ENCODE data around the gene PYGO2. TPM values are rescaled to one million over a fixed set of nuclear protein-coding genes. Genes with fewer than 3 reads are reported as not detected.
A peak's percentile ranks its signal among the peaks of the same experiment; 100 is the strongest.

Gene PYGO2
- total RNA-seq, 2 experiments from 2014 or later: 44.3 to 47.3 TPM

DNA sequence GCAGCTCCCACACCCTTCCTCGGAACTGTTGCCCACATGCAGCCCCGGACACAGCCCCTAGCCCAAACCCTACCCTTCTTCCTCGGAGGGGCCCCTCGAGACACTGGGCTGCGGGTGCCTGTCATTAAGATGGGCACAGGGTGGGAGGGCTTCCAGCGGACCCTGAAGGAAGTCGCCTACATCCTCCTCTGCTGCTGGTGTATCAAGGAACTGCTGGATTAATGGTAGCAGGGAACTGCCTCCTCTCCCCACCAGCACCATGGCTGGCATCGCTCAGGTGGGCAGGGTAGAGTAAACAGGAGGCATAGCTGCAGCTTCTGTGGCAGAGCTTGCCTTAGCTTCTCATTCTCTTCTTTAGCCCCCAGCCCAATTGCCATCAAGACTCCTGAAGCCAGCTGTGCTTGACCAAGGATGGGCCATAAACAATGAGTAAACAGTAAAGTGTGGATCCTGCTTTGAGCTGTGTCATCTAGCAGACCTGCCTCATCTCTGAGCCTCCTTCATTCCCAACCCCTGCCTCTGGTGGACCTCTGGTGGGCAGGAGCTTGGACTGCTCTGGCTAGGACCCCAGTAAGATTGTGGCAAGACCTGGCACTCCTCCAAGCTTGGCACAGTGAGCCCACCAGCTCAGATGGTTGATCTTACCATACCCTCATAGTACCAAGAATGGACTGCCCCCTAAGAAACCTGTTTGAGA is 32.1 kb upstream of the PYGO2 start, which contains the start of gene LENEP:
LENEP (plus strand) TSS at position 15 of the 697 bp plus-strand sequence; CDS start at position 37, 22 bp downstream.
- Histone ChIP-seq H3K27ac (ENCODE audit: low read depth, low read length, poor library complexity, severe bottlenecking) (peak within 1 kb of the TSS; percentile 20), H3K4me3 (ENCODE audit: low read depth, low read length, poor library complexity, severe bottlenecking) (no peak within 1 kb of the TSS), H4K20me1 (ENCODE audit: insufficient read depth, low read length) (no peaks in the 10 kb centered on the region), H3K36me3 (ENCODE audit: insufficient read depth, low read length) (peaks cover 27% of the 10 kb centered on the region), H3K4me1 (ENCODE audit: insufficient read depth, low read length, poor library complexity, severe bottlenecking) (peaks cover 33% of the 10 kb centered on the region), H2AFZ (ENCODE audit: low read length) (no peak within 1 kb of the TSS), H3K9me3 (ENCODE audit: low read length) (no peaks in the 10 kb centered on the region), H3K9me2 (ENCODE audit: insufficient read depth, low read length) (no peaks in the 10 kb centered on the region), H3K4me2 (ENCODE audit: low read length) (no peak within 1 kb of the TSS), H3K79me2 (ENCODE audit: insufficient read depth, low read depth, low read length) (peaks cover 4% of the 10 kb centered on the region; the same call in 1 of the 2 replicates)
- TF ChIP-seq CTCF (conservative IDR thresholded peaks at IDR 0.05; ENCODE audit: low read length) (no peak), EZH2phosphoT487 (IDR thresholded peaks at IDR 0.05; ENCODE audit: borderline replicate concordance, low read depth, low read length) (no peak)
- intact Hi-C loops (cut with micrococcal nuclease; ENCODE audit: unreplicated experiment): no loop called here
- ChIA-PET POLR2A (interaction anchor here (1.0 to 1.7 kb wide), 4 partner anchors 10 to 38 kb away, joined by 3 to 16 read pairs (median 4); partner anchors contain the start of genes FLAD1 and PBXIP1), CTCF (ENCODE audit: unreplicated experiment) (interaction anchor here (1.1 kb wide), 1 partner anchor 68 kb away, joined by 4 read pairs; no protein-coding TSS in a partner anchor)
- no TSS peak for BruUV-seq (replicated peaks)
- DNase-seq (ENCODE audit: low spot score): no peak

DNA sequence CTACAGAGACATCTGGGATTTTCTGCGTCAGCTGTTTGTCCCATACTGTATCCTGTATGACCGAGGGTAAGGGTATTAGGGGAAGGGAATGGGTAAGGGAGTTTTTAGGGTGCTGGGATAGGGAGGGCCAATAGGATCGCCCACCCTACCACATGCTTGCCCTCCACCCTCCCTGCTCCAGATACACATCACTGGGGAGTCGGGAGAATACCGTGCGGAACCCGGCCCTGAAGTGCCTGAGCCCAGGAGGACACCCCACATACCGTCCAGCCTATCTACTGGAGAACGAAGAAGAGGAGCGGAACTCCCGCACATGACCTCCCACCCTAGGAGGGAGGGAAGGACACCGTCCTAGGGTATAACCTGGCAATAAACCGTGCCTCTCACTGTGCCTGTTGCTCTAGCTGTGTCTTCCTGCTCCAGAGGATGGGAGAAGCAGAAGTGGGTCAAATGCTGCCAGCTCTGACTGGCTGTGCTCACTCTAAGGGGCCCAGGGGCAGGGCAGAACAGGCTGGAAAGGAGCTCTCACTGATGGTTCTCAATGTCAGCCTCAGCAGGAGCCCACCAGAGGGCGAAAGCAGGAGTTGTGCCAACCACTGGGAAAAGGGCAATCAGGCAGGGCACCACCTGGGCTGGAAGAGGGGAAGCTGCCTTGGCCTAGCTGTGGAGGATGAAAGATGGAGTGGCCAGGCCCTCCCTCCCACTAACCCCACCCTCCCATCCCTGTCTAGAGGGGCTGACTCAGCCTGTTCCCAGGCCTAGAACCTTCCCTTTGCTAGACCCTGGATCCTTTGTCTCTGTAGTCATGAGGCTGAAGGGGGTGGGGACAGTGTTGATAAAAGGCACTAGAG is 31.4 kb upstream of the PYGO2 start:
- H3K9me2 ChIP-seq (ENCODE audit: insufficient read depth, low read length): no peaks in the 10 kb centered on the region
- ChIA-PET CTCF (ENCODE audit: unreplicated experiment) (interaction anchor here (1.1 kb wide), 1 partner anchor 69 kb away, joined by 4 read pairs; no protein-coding TSS in a partner anchor), POLR2A (interaction anchor here (1.2 kb wide), 1 partner anchor 20 kb away, joined by 3 read pairs; no protein-coding TSS in a partner anchor)
- H3K36me3 ChIP-seq (ENCODE audit: insufficient read depth, low read length): peaks cover 35% of the 10 kb centered on the region
- TF ChIP-seq CTCF (conservative IDR thresholded peaks at IDR 0.05; ENCODE audit: low read length) (peak; percentile 45; the same call in 1 of the 2 replicates), EZH2phosphoT487 (IDR thresholded peaks at IDR 0.05; ENCODE audit: borderline replicate concordance, low read depth, low read length) (no peak)
- no peak for DNase-seq (ENCODE audit: low spot score)
- no TSS peak for BruUV-seq (replicated peaks)
- H3K4me3 ChIP-seq (ENCODE audit: low read depth, low read length, poor library complexity, severe bottlenecking): no peak overlapping the region
- no peaks in the 10 kb centered on the region for H4K20me1 ChIP-seq (ENCODE audit: insufficient read depth, low read length)
- no peak overlapping the region for H2AFZ ChIP-seq (ENCODE audit: low read length)
- peaks cover 4% of the 10 kb centered on the region; the same call in 1 of the 2 replicates for H3K79me2 ChIP-seq (ENCODE audit: insufficient read depth, low read depth, low read length)
- intact Hi-C loops (cut with micrococcal nuclease; ENCODE audit: unreplicated experiment): no loop called here
- H3K27ac ChIP-seq (ENCODE audit: low read depth, low read length, poor library complexity, severe bottlenecking): no peak overlapping the region
- no peak overlapping the region for H3K4me2 ChIP-seq (ENCODE audit: low read length)
- H3K4me1 ChIP-seq (ENCODE audit: insufficient read depth, low read length, poor library complexity, severe bottlenecking): peaks cover 26% of the 10 kb centered on the region
- no peaks in the 10 kb centered on the region for H3K9me3 ChIP-seq (ENCODE audit: low read length)
